Gastroesophageal sphincter (tissue), 4 donors: ENCODE measurements around the gene MXRA7. TPM values are rescaled to one million over a fixed set of nuclear protein-coding genes. Genes with fewer than 3 reads are reported as not detected.

Experiments
- ATAC-seq: fragments of 150-250 bp; one replicate; pipeline ENCODE4 v1.9.1; 2016; ENCODE audit warnings: mild to moderate bottlenecking, moderate library complexity
- H3K27ac ChIP-seq, 4 donors: fragments of 200-600 bp; sonication (generic) in 3 of 4; 1 replicate in 3 of 4; 2 replicates in 1 of 4; pipeline ENCODE4 v1.5.1; 2016 to 2019
- H3K27me3 ChIP-seq: fragments of 200-600 bp; sonication (generic); one replicate; pipeline ENCODE4 v1.5.1; 2019
- H3K36me3 ChIP-seq, 2 donors: fragments of 200-600 bp; sonication (generic); one replicate each; pipeline ENCODE4 v1.5.1; 2019; ENCODE audit warnings: control low read depth in 1 of 2
- H3K4me1 ChIP-seq, 3 donors: fragments of 200-600 bp; sonication (generic); 1 replicate in 2 of 3; 2 replicates in 1 of 3; pipeline ENCODE4 v1.5.1; 2016 to 2019; ENCODE audit warnings: control low read depth in 2 of 3
- H3K4me3 ChIP-seq, 2 donors: fragments of 200-600 bp; sonication (generic); one replicate each; pipeline ENCODE4 v1.5.1; 2019; ENCODE audit warnings: mild to moderate bottlenecking in 1 of 2, moderate library complexity in 1 of 2
- H3K9me3 ChIP-seq, 3 donors: fragments of 200-600 bp; sonication (generic); one replicate each; pipeline ENCODE4 v1.5.1; 2017 to 2019; ENCODE audit warnings: control low read depth in 2 of 3
- EP300 ChIP-seq: sonication (generic); formaldehyde crosslinking; IDR thresholded peaks from one replicate; pipeline ENCODE4 v1.6.1; 2017; ENCODE audit warnings: antibody characterized with exemption, mild to moderate bottlenecking
- POLR2A ChIP-seq, 2 donors: fragments of 450-650 bp; IDR thresholded peaks; one replicate each; pipeline ENCODE4 v1.6.1; 2017; ENCODE audit warnings: antibody characterized with exemption in 2 of 2, mild to moderate bottlenecking in 2 of 2, moderate library complexity in 1 of 2
- POLR2AphosphoS5 ChIP-seq: sonication (generic); formaldehyde crosslinking; IDR thresholded peaks from one replicate; pipeline ENCODE4 v1.6.1; 2017; ENCODE audit warnings: antibody characterized with exemption
- WGBS, 2 donors: methylation state at CpG; one replicate each; pipeline ENCODE4 v1.1.5; 2018; ENCODE audit warnings: low coverage in 1 of 2; 5-methylcytosine and 5-hydroxymethylcytosine counted together
- total RNA-seq, 4 donors: library from RNA; depleted of rRNA; stranded (reverse); fragments of >200 nt; gene quantifications; one replicate each; pipeline ENCODE4 v1.1.0, GENCODE V29; 2016
- TF ChIP-seq, protein P1 (sequence below), 4 experiments: fragments of 200-600 bp in 2 of 4; fragments of 450-650 bp in 2 of 4; sonication (generic) in 1 of 4; IDR thresholded peaks; one replicate each; pipeline ENCODE4 v1.5.1; 2017 to 2019; ENCODE audit warnings: antibody characterized with exemption in 4 of 4, mild to moderate bottlenecking in 2 of 4, moderate library complexity in 2 of 4

MXRA7 gene
- total RNA-seq, 4 donors from 2014 or later: 333 to 451 (median 412) TPM

DNA sequence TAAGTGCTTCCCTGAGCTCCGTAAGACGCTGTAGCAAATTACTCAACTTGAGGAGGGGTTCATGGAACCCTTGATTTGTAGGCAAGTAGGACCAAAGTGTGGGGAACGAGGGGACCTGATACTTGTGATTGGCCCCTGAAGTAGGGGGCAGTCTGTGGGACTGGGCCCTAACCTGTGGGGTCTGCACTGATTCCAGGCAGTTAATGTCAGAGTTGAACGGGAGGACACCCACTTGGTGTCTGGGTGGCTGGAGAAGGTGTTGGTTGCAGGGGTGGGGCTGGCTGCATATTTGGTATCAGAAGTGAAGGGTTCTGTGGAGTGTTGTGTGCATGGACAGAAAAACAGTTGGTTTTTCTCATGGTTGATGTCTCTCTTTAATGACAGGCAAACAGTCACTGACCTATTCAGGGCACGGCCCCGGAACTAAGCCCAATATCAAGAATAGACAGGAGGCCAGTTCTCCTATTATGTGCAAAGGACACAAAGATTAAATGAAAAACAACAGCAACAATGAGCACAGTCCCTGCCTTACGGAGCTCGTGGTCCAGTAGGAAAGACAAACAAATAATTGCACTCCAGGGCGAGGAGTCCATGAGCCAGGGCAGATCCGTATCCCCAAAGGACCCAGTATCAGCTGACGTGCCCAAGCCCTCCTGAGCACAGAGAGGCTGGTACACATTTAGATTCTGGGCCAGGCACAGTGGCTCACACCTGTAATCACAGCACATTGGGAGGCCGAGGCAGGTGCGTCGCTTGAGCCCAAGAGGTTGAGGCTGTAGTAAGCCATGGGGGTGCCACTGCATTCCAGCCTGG, 19.2 kb downstream of the MXRA7 start:
- 54 to 69% methylated on average over 9 to 11 of the region's 14 CpGs for WGBS, 2 donors
- ATAC-seq: no peak
- Histone ChIP-seq H3K36me3 (no peaks in the 10 kb centered on the region), H3K27me3 (no peaks in the 10 kb centered on the region), H3K4me1 (peaks cover 8 to 100% (median 49%) of the 10 kb centered on the region in 3 donors), H3K4me3 (no peak overlapping the region), H3K9me3 (no peaks in the 10 kb centered on the region), H3K27ac (peak overlapping the region in 3 of 4 donors; percentile 61 to 93 (median 91))
- TF ChIP-seq POLR2A (IDR thresholded peaks at IDR 0.05) (no peak), EP300 (no peak), POLR2AphosphoS5 (no peak)
- TF ChIP-seq, protein P1, sequence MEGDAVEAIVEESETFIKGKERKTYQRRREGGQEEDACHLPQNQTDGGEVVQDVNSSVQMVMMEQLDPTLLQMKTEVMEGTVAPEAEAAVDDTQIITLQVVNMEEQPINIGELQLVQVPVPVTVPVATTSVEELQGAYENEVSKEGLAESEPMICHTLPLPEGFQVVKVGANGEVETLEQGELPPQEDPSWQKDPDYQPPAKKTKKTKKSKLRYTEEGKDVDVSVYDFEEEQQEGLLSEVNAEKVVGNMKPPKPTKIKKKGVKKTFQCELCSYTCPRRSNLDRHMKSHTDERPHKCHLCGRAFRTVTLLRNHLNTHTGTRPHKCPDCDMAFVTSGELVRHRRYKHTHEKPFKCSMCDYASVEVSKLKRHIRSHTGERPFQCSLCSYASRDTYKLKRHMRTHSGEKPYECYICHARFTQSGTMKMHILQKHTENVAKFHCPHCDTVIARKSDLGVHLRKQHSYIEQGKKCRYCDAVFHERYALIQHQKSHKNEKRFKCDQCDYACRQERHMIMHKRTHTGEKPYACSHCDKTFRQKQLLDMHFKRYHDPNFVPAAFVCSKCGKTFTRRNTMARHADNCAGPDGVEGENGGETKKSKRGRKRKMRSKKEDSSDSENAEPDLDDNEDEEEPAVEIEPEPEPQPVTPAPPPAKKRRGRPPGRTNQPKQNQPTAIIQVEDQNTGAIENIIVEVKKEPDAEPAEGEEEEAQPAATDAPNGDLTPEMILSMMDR (IDR thresholded peaks at IDR 0.05): no peak

DNA sequence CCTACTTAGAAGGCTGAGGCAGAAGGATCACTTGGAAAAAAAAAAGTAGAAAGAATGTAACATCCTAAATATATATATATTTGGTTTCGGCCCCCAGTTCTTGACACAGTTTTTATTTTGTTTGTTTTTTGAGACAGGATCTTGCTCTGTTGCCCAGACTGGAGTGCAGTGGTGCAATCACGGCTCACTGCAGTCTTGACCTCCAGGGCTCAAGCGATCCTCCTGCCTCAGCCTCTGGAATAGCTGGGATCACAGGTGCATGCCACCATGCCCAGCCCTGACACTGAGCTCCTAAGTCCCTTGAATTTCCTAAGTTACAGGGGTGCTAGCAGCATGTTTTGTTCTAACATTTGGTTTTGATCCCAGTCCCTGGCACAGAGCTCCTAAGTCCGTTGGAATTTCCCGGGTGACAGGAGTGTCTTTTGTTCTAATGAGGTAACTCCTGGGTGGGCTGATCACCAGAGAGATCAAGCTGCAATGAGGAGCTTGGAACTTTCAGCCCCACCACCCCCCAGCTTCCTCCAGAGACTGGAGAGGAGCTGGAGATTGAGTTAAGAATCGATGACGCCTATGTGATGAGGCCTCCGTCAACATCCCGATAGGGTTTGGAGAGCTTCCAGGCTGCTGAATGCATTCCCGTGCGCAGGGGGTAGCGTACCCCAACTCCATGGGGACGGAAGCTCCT, 20.0 kb downstream of the MXRA7 start:
- Histone ChIP-seq H3K4me3 (no peak overlapping the region), H3K4me1 (peaks cover 8 to 100% (median 49%) of the 10 kb centered on the region in 3 donors), H3K27ac (peak overlapping the region in 3 of 4 donors; percentile 61 to 93 (median 91)), H3K36me3 (peaks cover 0 to under 1% of the 10 kb centered on the region in 2 donors), H3K27me3 (no peaks in the 10 kb centered on the region), H3K9me3 (no peaks in the 10 kb centered on the region)
- 70 to 100% methylated on average over 1 to 6 of the region's 13 CpGs for WGBS, 2 donors
- no peak for ATAC-seq
- TF ChIP-seq, protein P1 (IDR thresholded peaks at IDR 0.05): no peak
- TF ChIP-seq POLR2AphosphoS5 (no peak), EP300 (no peak), POLR2A (IDR thresholded peaks at IDR 0.05) (no peak)

DNA sequence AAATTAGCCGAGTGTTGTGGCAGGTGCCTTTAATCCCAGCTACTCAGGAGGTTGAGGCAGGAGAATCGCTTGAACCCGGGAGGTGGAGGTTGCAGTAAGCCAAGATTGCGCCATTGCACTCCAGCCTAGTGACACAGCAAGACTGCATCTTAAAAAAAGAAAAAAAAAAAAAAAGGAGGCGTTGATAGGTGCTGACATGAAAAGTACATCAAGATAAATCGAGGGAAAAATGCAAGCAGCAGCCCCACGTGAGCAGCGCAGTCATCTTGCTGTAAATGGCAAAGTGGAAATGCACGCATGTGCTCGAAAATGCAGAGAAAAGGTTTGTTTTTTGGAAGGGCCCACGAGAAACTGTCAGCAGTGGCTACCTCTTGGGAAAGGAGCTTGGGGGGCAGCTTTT, 20.9 kb downstream of the MXRA7 start:
- TF ChIP-seq POLR2AphosphoS5: no peak
- no peak for TF ChIP-seq POLR2A (IDR thresholded peaks at IDR 0.05)
- TF ChIP-seq, protein P1 (IDR thresholded peaks at IDR 0.05): no peak
- TF ChIP-seq EP300: no peak
- Histone ChIP-seq H3K27ac (peak overlapping the region; percentile 90 to 98 (median 92)), H3K9me3 (no peaks in the 10 kb centered on the region), H3K4me3 (no peak overlapping the region), H3K36me3 (peaks cover 0 to 8% of the 10 kb centered on the region in 2 donors), H3K4me1 (peaks cover 8 to 100% (median 48%) of the 10 kb centered on the region in 3 donors), H3K27me3 (no peaks in the 10 kb centered on the region)
- 36 to 64% methylated on average over 6 to 7 of the region's 11 CpGs for WGBS, 2 donors
- no peak for ATAC-seq

DNA sequence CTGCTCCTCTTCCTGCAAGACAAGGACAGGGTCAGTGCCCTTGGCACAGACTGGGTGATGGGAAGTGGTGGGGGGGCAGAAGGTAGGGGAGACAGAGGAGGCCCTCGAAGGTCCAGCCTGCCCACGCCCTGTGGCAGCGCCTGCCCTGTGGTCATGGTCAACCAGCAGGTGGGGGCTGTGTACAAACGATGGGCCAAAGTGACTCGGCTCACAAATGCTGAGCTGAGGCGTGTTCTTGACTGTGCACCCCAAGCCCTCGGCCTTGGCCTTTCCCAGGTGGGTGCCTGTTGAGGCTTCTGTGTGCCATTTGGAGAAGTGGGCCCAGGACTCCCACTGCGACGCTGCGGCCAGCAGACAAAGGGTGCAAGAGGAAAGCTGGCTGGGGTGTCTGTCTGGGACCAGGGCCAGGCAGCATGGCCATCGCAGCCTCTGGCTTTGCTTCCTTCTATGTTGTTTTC, 22.6 kb downstream of the MXRA7 start:
- TF ChIP-seq POLR2A (IDR thresholded peaks at IDR 0.05): no peak
- TF ChIP-seq EP300: no peak
- TF ChIP-seq, protein P1 (IDR thresholded peaks at IDR 0.05): peak in 1 of 4 experiments; percentile 34

More for the DNA sequence above, 22.6 kb downstream of the MXRA7 start:
- peak; percentile 31 for ATAC-seq
- peak overlapping the region; percentile 90 to 98 (median 92) for H3K27ac ChIP-seq
- WGBS, 2 donors: 27% methylated on average over 3 of the region's 11 CpGs; no CpG with 5 or more reads in 1 of the 2 donors
- no peaks in the 10 kb centered on the region for H3K27me3 ChIP-seq
- peak overlapping the region in 1 of 2 donors; percentile 10 for H3K4me3 ChIP-seq
- no peaks in the 10 kb centered on the region for H3K9me3 ChIP-seq
- H3K36me3 ChIP-seq: peaks cover 0 to 25% of the 10 kb centered on the region in 2 donors
- H3K4me1 ChIP-seq: peaks cover 8 to 100% (median 44%) of the 10 kb centered on the region in 3 donors
